ENCODE data around the gene RAPGEF1.

RAPGEF1 gene

GRCh38 chr9:131621551-131622358 lies 118.1 kb downstream of the RAPGEF1 start:
- no peak for DNase-seq

GRCh38 chr9:131620764-131621520 lies 118.9 kb downstream of the RAPGEF1 start:
- DNase-seq, result no peak

- no peak for DNase-seq
These were observed 120.2 kb downstream of the RAPGEF1 start for GRCh38 chr9:131619680-131620079.

- no peak for DNase-seq
These were observed 121.1 kb downstream of the RAPGEF1 start for GRCh38 chr9:131618785-131619184.

GRCh38 chr9:131618071-131618479 lies 121.8 kb downstream of the RAPGEF1 start:
- no peak for DNase-seq

GRCh38 chr9:131617611-131618010 lies 122.3 kb downstream of the RAPGEF1 start:
- DNase-seq, result no peak

- no peak for DNase-seq
These were observed 122.8 kb downstream of the RAPGEF1 start for GRCh38 chr9:131616983-131617604.

GRCh38 chr9:131614340-131614915 lies 125.4 kb downstream of the RAPGEF1 start:
- no peak for DNase-seq

GRCh38 chr9:131613921-131614320 lies 126.0 kb downstream of the RAPGEF1 start:
- DNase-seq, result no peak

- DNase-seq, result no peak
These were observed 127.0 kb downstream of the RAPGEF1 start for GRCh38 chr9:131612851-131613250.

- DNase-seq, result no peak
These were observed 128.1 kb downstream of the RAPGEF1 start for GRCh38 chr9:131611586-131612315.

GRCh38 chr9:131610231-131610761 lies 129.6 kb downstream of the RAPGEF1 start:
- no peak for DNase-seq

- no peak for DNase-seq
These were observed 130.6 kb downstream of the RAPGEF1 start for GRCh38 chr9:131609099-131609830.

- no peak for DNase-seq
These were observed 131.3 kb downstream of the RAPGEF1 start for GRCh38 chr9:131608493-131609037.

- no peak for DNase-seq
These were observed 132.3 kb downstream of the RAPGEF1 start for GRCh38 chr9:131607591-131607990.

- DNase-seq, result no peak
These were observed 132.8 kb downstream of the RAPGEF1 start for GRCh38 chr9:131606896-131607567.

- DNase-seq, result no peak
These were observed 133.9 kb downstream of the RAPGEF1 start for GRCh38 chr9:131605770-131606590.

GRCh38 chr9:131603711-131604439 lies 136.0 kb downstream of the RAPGEF1 start:
- no peak for DNase-seq

GRCh38 chr9:131603199-131603598 lies 136.7 kb downstream of the RAPGEF1 start:
- DNase-seq, result no peak
